IMR-90 (cell line): ENCODE results near the gene B3GNT9. TPM values are rescaled to one million over a fixed set of nuclear protein-coding genes. Genes with fewer than 3 reads are reported as not detected.
A peak's percentile ranks its signal among the peaks of the same experiment; 100 is the strongest.

ENCODE experiments used
- ATAC-seq: fragments of 200-7000 bp; cut with Tn5 transposase; 2 replicates; pipeline ENCODE4 v1.9.1; 2020; ENCODE audit warnings: low read depth, mild to moderate bottlenecking, moderate library complexity
- BruUV-seq: library from RNA; stranded (reverse); fragments of 400-500 nt; replicated peaks from 2 replicates; lab custom pipeline; 2021; lab: Mats Ljungman, UMichigan
- CTCF ChIA-PET: fragments of 300-600 bp; formaldehyde crosslinking; extraction: SDS; loops from one replicate; lab custom pipeline; 2021; ENCODE audit warnings: antibody characterized with exemption; lab: Yijun Ruan, JAX
- POLR2A ChIA-PET: fragments of 300-600 bp; sonication (Branson Sonifier 250); formaldehyde crosslinking; loops from one replicate; lab custom pipeline; 2022; ENCODE audit warnings: antibody characterized with exemption; ENCODE audit not compliant: unreplicated experiment; lab: Charles Lee
- DNase-seq: peaks from one replicate; pipeline ENCODE4 v3.0.0; 2013
- H2AFZ ChIP-seq: replicated peaks from 2 replicates; pipeline ENCODE3; 2013; ENCODE audit warnings: low read length, mild to moderate bottlenecking; ENCODE audit not compliant: poor library complexity
- H2AK5ac ChIP-seq: 2 replicates; pipeline ENCODE4 v1.6.1; 2013; ENCODE audit warnings: low read depth, low read length, inconsistent platforms
- H2AK9ac ChIP-seq: replicated peaks from 2 replicates; pipeline ENCODE3; 2013; ENCODE audit warnings: mild to moderate bottlenecking, low read depth, low read length, moderate library complexity; ENCODE audit not compliant: poor library complexity
- H2BK120ac ChIP-seq: 2 replicates; pipeline ENCODE4 v1.6.1; 2013; ENCODE audit warnings: low read depth, low read length, inconsistent platforms
- H2BK15ac ChIP-seq: 3 replicates; pipeline ENCODE4 v1.6.1; 2013; ENCODE audit warnings: low read depth, low read length, inconsistent platforms
- H2BK20ac ChIP-seq: 2 replicates; pipeline ENCODE4 v1.6.1; 2013; ENCODE audit warnings: low read depth, mild to moderate bottlenecking, inconsistent platforms, low read length, moderate library complexity
- H2BK5ac ChIP-seq: 2 replicates; pipeline ENCODE4 v1.6.1; 2013; ENCODE audit warnings: mild to moderate bottlenecking, low read depth, low read length, inconsistent platforms; ENCODE audit not compliant: poor library complexity, severe bottlenecking
- H3K14ac ChIP-seq: replicated peaks from 2 replicates; pipeline ENCODE4 v1.6.1; 2013; ENCODE audit warnings: low read depth, low read length, inconsistent platforms
- H3K18ac ChIP-seq: 2 replicates; pipeline ENCODE4 v1.6.1; 2013; ENCODE audit warnings: low read depth, low read length, control low read depth
- H3K23ac ChIP-seq: 2 replicates; pipeline ENCODE4 v1.6.1; 2013; ENCODE audit warnings: low read depth, low read length, inconsistent platforms
- H3K27ac ChIP-seq: 2 replicates; pipeline ENCODE4 v1.5.1; 2013; ENCODE audit warnings: mild to moderate bottlenecking, control low read depth, low read length; ENCODE audit not compliant: insufficient read depth
- H3K27me3 ChIP-seq: 2 replicates; pipeline ENCODE4 v1.6.1; 2013; ENCODE audit warnings: low read length; ENCODE audit not compliant: control insufficient read depth, insufficient read depth
- H3K36me3 ChIP-seq: 2 replicates; pipeline ENCODE4 v1.6.1; 2013; ENCODE audit warnings: low read length, mixed read lengths; ENCODE audit not compliant: control insufficient read depth, insufficient read depth
- H3K4ac ChIP-seq: 2 replicates; pipeline ENCODE4 v1.6.1; 2013; ENCODE audit warnings: low read depth, low read length, inconsistent platforms
- H3K4me1 ChIP-seq: 2 replicates; pipeline ENCODE4 v1.6.1; 2013; ENCODE audit warnings: low read length, mixed read lengths; ENCODE audit not compliant: control insufficient read depth, insufficient read depth
- H3K4me2 ChIP-seq: 2 replicates; pipeline ENCODE4 v1.6.1; 2013; ENCODE audit warnings: low read depth, mild to moderate bottlenecking, control low read depth, low read length, moderate library complexity
- H3K4me3 ChIP-seq: 2 replicates; pipeline ENCODE4 v1.5.1; 2013; ENCODE audit warnings: low read depth, mild to moderate bottlenecking, control low read depth, low read length, moderate library complexity; ENCODE audit not compliant: insufficient read depth
- H3K56ac ChIP-seq: 2 replicates; pipeline ENCODE4 v1.6.1; 2013; ENCODE audit warnings: low read length, inconsistent platforms; ENCODE audit not compliant: insufficient read depth; ENCODE audit errors: extremely low read depth
- H3K79me1 ChIP-seq, 2 experiments: 2 replicates each; pipeline ENCODE4 v1.6.1; 2013; ENCODE audit warnings: low read length in 2 of 2, inconsistent platforms in 1 of 2, low read depth in 1 of 2
- H3K9ac ChIP-seq: 2 replicates; pipeline ENCODE4 v1.6.1; 2013; ENCODE audit warnings: low read depth, low read length, control low read depth
- H3K9me1 ChIP-seq: 2 replicates; pipeline ENCODE4 v1.6.1; 2013; ENCODE audit warnings: low read length, inconsistent platforms; ENCODE audit not compliant: insufficient read depth
- H3K9me3 ChIP-seq: 2 replicates; pipeline ENCODE4 v1.6.1; 2013; ENCODE audit warnings: low read length; ENCODE audit not compliant: control insufficient read depth, insufficient read depth
- H4K20me1 ChIP-seq: 2 replicates; pipeline ENCODE4 v1.6.1; 2013; ENCODE audit warnings: low read length, inconsistent platforms; ENCODE audit not compliant: insufficient read depth
- H4K5ac ChIP-seq: 2 replicates; pipeline ENCODE4 v1.6.1; 2013; ENCODE audit warnings: mild to moderate bottlenecking, low read depth, low read length, control low read depth
- H4K8ac ChIP-seq, 2 experiments: 2 replicates each; pipeline ENCODE4 v1.6.1; 2013; ENCODE audit warnings: low read depth in 2 of 2, low read length in 2 of 2, control low read depth in 1 of 2, inconsistent platforms in 1 of 2
- H4K91ac ChIP-seq: 2 replicates; pipeline ENCODE4 v1.6.1; 2013; ENCODE audit warnings: low read depth, low read length, inconsistent platforms; ENCODE audit not compliant: insufficient read depth
- BHLHE40 ChIP-seq: fragments of 150-350 bp; IDR thresholded peaks from 2 replicates; pipeline ENCODE4 v1.6.1; 2016; ENCODE audit warnings: mild to moderate bottlenecking, low read depth, low read length
- CEBPB ChIP-seq: IDR thresholded peaks from 2 replicates; pipeline ENCODE4 v1.6.1; 2012; ENCODE audit warnings: low read depth, low read length, improper control_type of control experiment
- CHD1 ChIP-seq: IDR thresholded peaks from 2 replicates; pipeline ENCODE4 v1.6.1; 2012; ENCODE audit warnings: low read depth, low read length, improper control_type of control experiment
- MAZ ChIP-seq: IDR thresholded peaks from 2 replicates; pipeline ENCODE4 v1.6.1; 2012; ENCODE audit warnings: low read depth, mild to moderate bottlenecking, low read length, improper control_type of control experiment, moderate library complexity, borderline replicate concordance
- MXI1 ChIP-seq: IDR thresholded peaks from 2 replicates; pipeline ENCODE4 v1.6.1; 2012; ENCODE audit warnings: low read depth, mild to moderate bottlenecking, low read length, moderate library complexity, borderline replicate concordance
- RAD21 ChIP-seq: IDR thresholded peaks from 2 replicates; pipeline ENCODE4 v1.6.1; 2012; ENCODE audit warnings: low read length, improper control_type of control experiment
- RCOR1 ChIP-seq: IDR thresholded peaks from 2 replicates; pipeline ENCODE4 v1.6.1; 2012; ENCODE audit warnings: mild to moderate bottlenecking, low read length, improper control_type of control experiment; ENCODE audit not compliant: insufficient replicate concordance
- RFX5 ChIP-seq: IDR thresholded peaks from 2 replicates; pipeline ENCODE4 v1.8.0; 2012; ENCODE audit warnings: low read depth, mild to moderate bottlenecking, low read length, moderate library complexity
- SMC3 ChIP-seq: fragments of 150-350 bp; IDR thresholded peaks from 2 replicates; pipeline ENCODE4 v1.6.1; 2016; ENCODE audit warnings: low read depth, mild to moderate bottlenecking, antibody characterized with exemption, low read length, moderate library complexity
- WGBS, 2 experiments: methylation state at CpG; one replicate each; pipeline versions ENCODE4 v1.1.5 to v1.1.7; 2013; ENCODE audit warnings: missing lambda C conversion rate in 2 of 2; ENCODE audit not compliant: insufficient read length in 1 of 2; ENCODE audit errors: extremely low coverage in 2 of 2; 5-methylcytosine and 5-hydroxymethylcytosine counted together
- dilution Hi-C: fragments of 300-500 bp; cut with HindIII; formaldehyde crosslinking; loops from one replicate; pipeline ENCODE4 v1.14.3; 2018; ENCODE audit warnings: low sequenced_read_pairs; ENCODE audit not compliant: unreplicated experiment
- in situ Hi-C: fragments of 300-500 bp; cut with MboI; formaldehyde crosslinking; loops from 3 replicates; pipeline ENCODE4 v1.14.3; 2019; ENCODE audit warnings: low sequenced_read_pairs, inconsistent platforms, mixed read lengths
- intact Hi-C: fragments of 100-400 bp; cut with micrococcal nuclease; formaldehyde crosslinking; loops from 2 replicates; pipeline ENCODE4 v1.10.0; 2022
- polyA plus RNA-seq, 3 experiments: library from polyadenylated mRNA; depleted of rRNA; stranded (reverse); fragments of >200 nt; gene quantifications; 2 replicates each; pipeline ENCODE4 v1.2.3, GENCODE V29; 2012; ENCODE audit warnings: low replicate concordance in 1 of 3
- total RNA-seq: library from RNA; depleted of rRNA; stranded (reverse); fragments of >200 nt; gene quantifications from 2 replicates; pipeline ENCODE4 v1.2.3, GENCODE V29; 2012
- TF ChIP-seq, protein P1 (sequence below): conservative IDR thresholded peaks from 2 replicates; pipeline ENCODE4 v1.5.1; 2012; ENCODE audit warnings: mild to moderate bottlenecking, low read depth, low read length, improper control_type of control experiment
- TF ChIP-seq, protein P2 (sequence below): fragments of 150-350 bp; IDR thresholded peaks from 2 replicates; pipeline ENCODE4 v1.6.1; 2017; ENCODE audit warnings: mild to moderate bottlenecking, antibody characterized with exemption, low read length, low read depth

The B3GNT9 gene
- total and polyA plus RNA-seq, 2 of the 4 experiments (the other 2 are of a cell fraction), result 5.0 to 12.0 TPM

- H2BK15ac ChIP-seq, result no peak overlapping the region
- no peak overlapping the region for H3K18ac ChIP-seq
- H3K4ac ChIP-seq, result no peak overlapping the region
- TF ChIP-seq CHD1 (no peak), MAZ (peak; percentile 76), RCOR1 (peak; percentile 95), SMC3 (peak; percentile 98), MXI1 (peak; percentile 100), RFX5 (no peak), RAD21 (peak; percentile 89), BHLHE40 (no peak), CEBPB (no peak)
- TF ChIP-seq, protein P1, sequence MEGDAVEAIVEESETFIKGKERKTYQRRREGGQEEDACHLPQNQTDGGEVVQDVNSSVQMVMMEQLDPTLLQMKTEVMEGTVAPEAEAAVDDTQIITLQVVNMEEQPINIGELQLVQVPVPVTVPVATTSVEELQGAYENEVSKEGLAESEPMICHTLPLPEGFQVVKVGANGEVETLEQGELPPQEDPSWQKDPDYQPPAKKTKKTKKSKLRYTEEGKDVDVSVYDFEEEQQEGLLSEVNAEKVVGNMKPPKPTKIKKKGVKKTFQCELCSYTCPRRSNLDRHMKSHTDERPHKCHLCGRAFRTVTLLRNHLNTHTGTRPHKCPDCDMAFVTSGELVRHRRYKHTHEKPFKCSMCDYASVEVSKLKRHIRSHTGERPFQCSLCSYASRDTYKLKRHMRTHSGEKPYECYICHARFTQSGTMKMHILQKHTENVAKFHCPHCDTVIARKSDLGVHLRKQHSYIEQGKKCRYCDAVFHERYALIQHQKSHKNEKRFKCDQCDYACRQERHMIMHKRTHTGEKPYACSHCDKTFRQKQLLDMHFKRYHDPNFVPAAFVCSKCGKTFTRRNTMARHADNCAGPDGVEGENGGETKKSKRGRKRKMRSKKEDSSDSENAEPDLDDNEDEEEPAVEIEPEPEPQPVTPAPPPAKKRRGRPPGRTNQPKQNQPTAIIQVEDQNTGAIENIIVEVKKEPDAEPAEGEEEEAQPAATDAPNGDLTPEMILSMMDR, result peak; percentile 94
- TF ChIP-seq, protein P2, sequence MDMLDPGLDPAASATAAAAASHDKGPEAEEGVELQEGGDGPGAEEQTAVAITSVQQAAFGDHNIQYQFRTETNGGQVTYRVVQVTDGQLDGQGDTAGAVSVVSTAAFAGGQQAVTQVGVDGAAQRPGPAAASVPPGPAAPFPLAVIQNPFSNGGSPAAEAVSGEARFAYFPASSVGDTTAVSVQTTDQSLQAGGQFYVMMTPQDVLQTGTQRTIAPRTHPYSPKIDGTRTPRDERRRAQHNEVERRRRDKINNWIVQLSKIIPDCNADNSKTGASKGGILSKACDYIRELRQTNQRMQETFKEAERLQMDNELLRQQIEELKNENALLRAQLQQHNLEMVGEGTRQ, result 0 out of 2 replicates have a peak, but pooled peaks have one; percentile 19
- peaks cover 14% of the 10 kb centered on the region for H3K9me1 ChIP-seq
- H3K4me2 ChIP-seq, result no peak overlapping the region
- H3K56ac ChIP-seq, result no peak overlapping the region
- no peaks in the 10 kb centered on the region for H3K9me3 ChIP-seq
- CTCF ChIA-PET, result interaction anchor here (0.6 to 1.5 kb wide), 14 partner anchors 8 to 354 kb away, joined by 3 to 8 read pairs (median 4); partner anchors contain the start of genes B3GNT9, FHOD1, NAE1 and NOL3
- no peak overlapping the region for H3K23ac ChIP-seq
- DNase-seq (peak; percentile 91), ATAC-seq (peak; percentile 51)
- no peak overlapping the region for H3K9ac ChIP-seq
- peaks cover 11% of the 10 kb centered on the region for H3K4me1 ChIP-seq
- H2BK20ac ChIP-seq, result no peak overlapping the region
- POLR2A ChIA-PET, result no interaction called here
- H3K4me3 ChIP-seq, result no peak overlapping the region
- no peak overlapping the region for H2BK120ac ChIP-seq
- H3K27ac ChIP-seq, result no peak overlapping the region
- H3K36me3 ChIP-seq, result no peaks in the 10 kb centered on the region
- H3K27me3 ChIP-seq, result no peaks in the 10 kb centered on the region
- no peak overlapping the region for H4K5ac ChIP-seq
- no peak overlapping the region for H4K8ac ChIP-seq
- H3K79me1 ChIP-seq, result peaks cover 19 to 25% of the 10 kb centered on the region in 2 experiments
- H2BK5ac ChIP-seq, result no peak overlapping the region
- H2AFZ ChIP-seq, result peak overlapping the region; percentile 81
- dilution Hi-C loops (no loop called here), intact Hi-C loops (loop anchor here (1.0 to 10.0 kb wide), 5 partner anchors 26 to 238 kb away; partner anchors contain the start of genes FBXL8 and TRADD), in situ Hi-C loops (no loop called here)
- 11% methylated on average over 38 of the region's 43 CpGs; no CpG with 5 or more reads in 1 of the 2 experiments for WGBS, 2 experiments
- BruUV-seq, result no TSS peak
- H2AK9ac ChIP-seq, result peak overlapping the region; percentile 52
- H4K91ac ChIP-seq, result no peak overlapping the region
- peaks cover 12% of the 10 kb centered on the region for H4K20me1 ChIP-seq
- H3K14ac ChIP-seq, result no peak overlapping the region
- H2AK5ac ChIP-seq, result no peak overlapping the region
These were observed 34.3 kb upstream of the B3GNT9 start for GRCh38 chr16:67184995-67185650.
